ENCODE data around the gene PPOX. TPM values are rescaled to one million over a fixed set of nuclear protein-coding genes. Genes with fewer than 3 reads are reported as not detected.

The PPOX gene
- total RNA-seq, 4 donors from 2014 or later = 16.7 to 46.5 (median 24.8) TPM

- intact Hi-C loops (cut with DNase I; ENCODE audit: low total_unique reads) = no loop called here
- DNase-seq (ENCODE audit: low spot score in 2 of 2) = peak; percentile 95 to 99
- TF ChIP-seq POLR2A (IDR thresholded peaks at IDR 0.05) = no peak
- no peak for TF ChIP-seq CTCF (IDR thresholded peaks at IDR 0.05)
- 1% methylated on average over 39 to 64 of the region's 68 CpGs for WGBS, 2 donors
- peak within 1 kb of the TSS; percentile 60 for H3K4me3 ChIP-seq (ENCODE audit: low read depth, poor library complexity, severe bottlenecking)
Measured at GRCh38 chr1:161132410-161133219, 33.6 kb upstream of the PPOX start, which contains the start of gene DEDD. Gene DEDD, minus strand, starts transcription at chr1:161132667. Its CDS starts 8,205 bp downstream, at chr1:161124462.

GRCh38 chr1:161133220-161133740, 32.9 kb upstream of the PPOX start:
- intact Hi-C loops (cut with DNase I; ENCODE audit: low total_unique reads) = no loop called here
- no peak for TF ChIP-seq POLR2A (IDR thresholded peaks at IDR 0.05)
- no peak for TF ChIP-seq CTCF (IDR thresholded peaks at IDR 0.05)
- peak overlapping the region; percentile 60 for H3K4me3 ChIP-seq (ENCODE audit: low read depth, poor library complexity, severe bottlenecking)
- DNase-seq (ENCODE audit: low spot score in 2 of 2) = no peak
- 5 to 6% methylated on average over 11 of the region's 11 CpGs for WGBS, 2 donors

GRCh38 chr1:161137881-161138280, 28.3 kb upstream of the PPOX start:
- 61 to 82% methylated on average over 3 of the region's 3 CpGs for WGBS, 2 donors
- no peak overlapping the region for H3K4me3 ChIP-seq (ENCODE audit: low read depth, poor library complexity, severe bottlenecking)
- TF ChIP-seq POLR2A (IDR thresholded peaks at IDR 0.05) (no peak), CTCF (IDR thresholded peaks at IDR 0.05) (no peak)
- DNase-seq (ENCODE audit: low spot score in 2 of 2) = no peak
- intact Hi-C loops (cut with DNase I; ENCODE audit: low total_unique reads) = no loop called here

- 75 to 84% methylated on average over 1 of the region's 1 CpG for WGBS, 2 donors
- intact Hi-C loops (cut with DNase I; ENCODE audit: low total_unique reads) = no loop called here
- no peak for TF ChIP-seq CTCF (IDR thresholded peaks at IDR 0.05)
- no peak for TF ChIP-seq POLR2A (IDR thresholded peaks at IDR 0.05)
- no peak overlapping the region for H3K4me3 ChIP-seq (ENCODE audit: low read depth, poor library complexity, severe bottlenecking)
- DNase-seq (ENCODE audit: low spot score in 2 of 2) = no peak
Measured at GRCh38 chr1:161138431-161138830, 27.8 kb upstream of the PPOX start.

GRCh38 chr1:161139766-161140165, 26.5 kb upstream of the PPOX start:
- WGBS, 2 donors = 27 to 46% methylated on average over 1 of the region's 1 CpG
- no peak overlapping the region for H3K4me3 ChIP-seq (ENCODE audit: low read depth, poor library complexity, severe bottlenecking)
- intact Hi-C loops (cut with DNase I; ENCODE audit: low total_unique reads) = no loop called here
- TF ChIP-seq CTCF (IDR thresholded peaks at IDR 0.05) (no peak), POLR2A (IDR thresholded peaks at IDR 0.05) (no peak)
- no peak for DNase-seq (ENCODE audit: low spot score in 2 of 2)
